Keratinocyte (primary cell): Measurements from ENCODE around the gene CFAP46. TPM values are rescaled to one million over a fixed set of nuclear protein-coding genes. Genes with fewer than 3 reads are reported as not detected.
"Not testable (repeated sequence)": the region's sequence is repeated elsewhere in the genome, so short reads cannot be mapped to it uniquely, and the experiment has no call there.

ENCODE experiments used
- DNase-seq: peaks from one replicate; pipeline ENCODE4 v3.0.0-alpha.2; 2011; ENCODE audit warnings: low read depth, missing footprints, low spot score
- FAIRE-seq: peaks from 2 replicates; lab custom pipeline; 2011; peaks lifted over from hg19 to GRCh38; lab: Jason Lieb, UNC
- H2AFZ ChIP-seq: 2 replicates; pipeline ENCODE4 v1.6.0; 2012; ENCODE audit warnings: low read length, control low read depth, inconsistent platforms; ENCODE audit not compliant: control insufficient read depth
- H3K27ac ChIP-seq: 2 replicates; pipeline ENCODE4 v1.5.1; 2011; ENCODE audit warnings: low read length; ENCODE audit not compliant: control insufficient read depth, insufficient read depth
- H3K27me3 ChIP-seq: 3 replicates; pipeline ENCODE4 v1.6.0; 2011; ENCODE audit warnings: low read length; ENCODE audit not compliant: control insufficient read depth, insufficient read depth; ENCODE audit errors: extremely low read depth
- H3K36me3 ChIP-seq, 2 experiments: 2 replicates in 1 of 2; 3 replicates in 1 of 2; pipeline ENCODE4 v1.5.1; 2011; ENCODE audit warnings: low read length in 2 of 2, mild to moderate bottlenecking in 1 of 2; ENCODE audit not compliant: control insufficient read depth in 2 of 2, insufficient read depth in 2 of 2; ENCODE audit errors: extremely low read depth in 1 of 2
- H3K4me1 ChIP-seq: 3 replicates; pipeline ENCODE4 v1.5.1; 2011; ENCODE audit warnings: low read length; ENCODE audit not compliant: control insufficient read depth, insufficient read depth; ENCODE audit errors: extremely low read depth
- H3K4me2 ChIP-seq: 3 replicates; pipeline ENCODE4 v1.6.0; 2011; ENCODE audit warnings: low read depth, low read length; ENCODE audit not compliant: control insufficient read depth, insufficient read depth; ENCODE audit errors: extremely low read depth
- H3K4me3 ChIP-seq, 3 experiments: fragments of 200-600 bp in 1 of 3; sonication (generic) in 1 of 3; 2 replicates in 2 of 3; 3 replicates in 1 of 3; pipeline ENCODE4 v1.5.1; 2011 to 2016; ENCODE audit warnings: low read length in 3 of 3, mild to moderate bottlenecking in 3 of 3, control low read depth in 2 of 3, inconsistent platforms in 1 of 3, low read depth in 1 of 3, mixed read lengths in 1 of 3, mixed run types in 1 of 3, moderate library complexity in 1 of 3; ENCODE audit not compliant: control insufficient read depth in 2 of 3, insufficient read depth in 2 of 3; ENCODE audit errors: extremely low read depth in 1 of 3
- H3K79me2 ChIP-seq: 2 replicates; pipeline ENCODE4 v1.6.0; 2012; ENCODE audit warnings: low read length; ENCODE audit not compliant: control insufficient read depth, insufficient read depth
- H3K9ac ChIP-seq: 3 replicates; pipeline ENCODE4 v1.6.0; 2011; ENCODE audit warnings: low read length; ENCODE audit not compliant: control insufficient read depth, insufficient read depth; ENCODE audit errors: extremely low read depth
- H3K9me1 ChIP-seq: 3 replicates; pipeline ENCODE4 v1.6.0; 2011; ENCODE audit warnings: low read length; ENCODE audit not compliant: control insufficient read depth, insufficient read depth; ENCODE audit errors: extremely low read depth
- H3K9me3 ChIP-seq: 2 replicates; pipeline ENCODE4 v1.5.1; 2012; ENCODE audit warnings: low read depth, low read length; ENCODE audit not compliant: control insufficient read depth
- H4K20me1 ChIP-seq: 3 replicates; pipeline ENCODE4 v1.6.0; 2011; ENCODE audit warnings: low read length; ENCODE audit not compliant: control insufficient read depth, insufficient read depth; ENCODE audit errors: extremely low read depth
- CTCF ChIP-seq, 3 experiments: IDR thresholded peaks in 1 of 3; conservative IDR thresholded peaks in 1 of 3; optimal IDR thresholded peaks in 1 of 3; 2 replicates in 2 of 3; 3 replicates in 1 of 3; pipeline versions ENCODE3 to v1.5.1; 2011; ENCODE audit warnings: low read length in 3 of 3, mild to moderate bottlenecking in 3 of 3, moderate library complexity in 2 of 3, control low read depth in 1 of 3, inconsistent platforms in 1 of 3; ENCODE audit not compliant: insufficient read depth in 2 of 3; ENCODE audit errors: extremely low read depth in 1 of 3
- EZH2 ChIP-seq: IDR thresholded peaks from one replicate; pipeline ENCODE4 v1.6.1; 2012; ENCODE audit warnings: inconsistent platforms, mild to moderate bottlenecking, low read length, moderate library complexity
- dilution Hi-C: fragments of 300-500 bp; cut with MboI; formaldehyde crosslinking; loops from one replicate; pipeline ENCODE4 v1.7.0; 2020; ENCODE audit warnings: low sequenced_read_pairs; ENCODE audit not compliant: extremely low pct_ligation_motif_present
- polyA plus RNA-seq, 5 experiments: library from polyadenylated mRNA; depleted of rRNA in 3 of 5; stranded (reverse) in 3 of 5; stranded (forward) in 1 of 5; unstranded in 1 of 5; fragments of >200 nt; gene quantifications; 1 replicate in 1 of 5; 2 replicates in 3 of 5; 3 replicates in 1 of 5; pipeline versions ENCODE4 v1.2.1 to v1.2.3, GENCODE V29; 2011 to 2012; ENCODE audit warnings: missing spikeins in 2 of 5, low read depth in 1 of 5, low replicate concordance in 1 of 5

The CFAP46 gene
- polyA plus RNA-seq, 1 donor (not counting 4 experiments of a cell fraction or from before 2014, with no cell fraction given), result 1.00 TPM

- H3K27me3 ChIP-seq, H3K27ac ChIP-seq, H3K79me2 ChIP-seq, H3K4me3 ChIP-seq, H3K4me2 ChIP-seq, DNase-seq, dilution Hi-C loops, H3K9ac ChIP-seq, H3K4me1 ChIP-seq, H3K9me3 ChIP-seq, H2AFZ ChIP-seq, H4K20me1 ChIP-seq, H3K9me1 ChIP-seq, FAIRE-seq, H3K36me3 ChIP-seq: not testable (repeated sequence)
These were observed 10.8 kb downstream of the CFAP46 start for GRCh38 chr10:132931258-132932250.

- H3K4me2 ChIP-seq, H3K4me3 ChIP-seq, H3K9ac ChIP-seq, FAIRE-seq, H3K4me1 ChIP-seq, H3K9me1 ChIP-seq, DNase-seq, H4K20me1 ChIP-seq, H2AFZ ChIP-seq, H3K36me3 ChIP-seq, H3K79me2 ChIP-seq, H3K27ac ChIP-seq, dilution Hi-C loops, H3K27me3 ChIP-seq, H3K9me3 ChIP-seq: not testable (repeated sequence)
These were observed 11.7 kb downstream of the CFAP46 start for GRCh38 chr10:132930701-132931100.

GRCh38 chr10:132929953-132930548, 12.3 kb downstream of the CFAP46 start:
- Histone ChIP-seq H3K36me3 (no peaks in the 10 kb centered on the region), H3K27ac (no peak overlapping the region), H3K4me2 (no peak overlapping the region), H3K27me3 (no peaks in the 10 kb centered on the region), H3K9me3 (no peaks in the 10 kb centered on the region), H4K20me1 (no peaks in the 10 kb centered on the region), H2AFZ (no peak overlapping the region), H3K4me3 (no peak overlapping the region), H3K4me1 (no peaks in the 10 kb centered on the region), H3K79me2 (no peaks in the 10 kb centered on the region), H3K9me1 (no peaks in the 10 kb centered on the region), H3K9ac (no peak overlapping the region)
- dilution Hi-C loops, result no loop called here
- TF ChIP-seq CTCF (optimal IDR thresholded peaks at IDR 0.05 in 1 of 3, IDR thresholded peaks at IDR 0.05 in 1 of 3, conservative IDR thresholded peaks at IDR 0.05 in 1 of 3; ENCODE audit: extremely low read depth in 1 of 3, insufficient read depth in 2 of 3, low read length in 3 of 3) (no peak), EZH2 (no peak)
- DNase-seq (no peak), FAIRE-seq (no peak)
